Endothelial cell of umbilical vein (primary cell): Measurements from ENCODE around the gene TMEM130. TPM values are rescaled to one million over a fixed set of nuclear protein-coding genes. Genes with fewer than 3 reads are reported as not detected.

Experiments
- BruUV-seq: library from RNA; stranded (reverse); fragments of 400-500 nt; replicated peaks from 2 replicates; lab custom pipeline; 2021; lab: Mats Ljungman, UMichigan
- CTCF ChIA-PET: fragments of 300-600, 350-600 bp; sonication (Branson Sonifier 250); formaldehyde crosslinking; loops from one replicate; lab custom pipeline; 2021; ENCODE audit warnings: antibody characterized with exemption, inconsistent platforms; lab: Charles Lee
- POLR2A ChIA-PET: fragments of 300-600, 350-600 bp; sonication (Branson Sonifier 250); formaldehyde crosslinking; loops from one replicate; lab custom pipeline; 2021; ENCODE audit warnings: antibody characterized with exemption, inconsistent platforms; lab: Charles Lee
- DNase-seq: peaks from one replicate; pipeline ENCODE4 v3.0.0-alpha.2; 2011; ENCODE audit warnings: low read depth, low spot score
- FAIRE-seq: peaks from 2 replicates; lab custom pipeline; 2011; peaks lifted over from hg19 to GRCh38; lab: Jason Lieb, UNC
- H2AFZ ChIP-seq: 2 replicates; pipeline ENCODE4 v1.6.0; 2012; ENCODE audit warnings: low read depth, low read length, control low read depth, inconsistent platforms
- H3K27ac ChIP-seq: 2 replicates; pipeline ENCODE4 v1.5.1; 2011; ENCODE audit warnings: low read depth, mild to moderate bottlenecking, control low read depth, low read length, moderate library complexity; ENCODE audit not compliant: insufficient read depth
- H3K27me3 ChIP-seq, 2 experiments: 2 replicates each; pipeline versions ENCODE4 v1.6.0 to v1.6.1; 2011; ENCODE audit warnings: low read length in 2 of 2, mixed read lengths in 1 of 2; ENCODE audit not compliant: control insufficient read depth in 2 of 2, insufficient read depth in 2 of 2
- H3K36me3 ChIP-seq, 2 experiments: 2 replicates in 1 of 2; 3 replicates in 1 of 2; pipeline ENCODE4 v1.5.1; 2011; ENCODE audit warnings: low read length in 2 of 2, mild to moderate bottlenecking in 1 of 2, moderate library complexity in 1 of 2; ENCODE audit not compliant: control insufficient read depth in 2 of 2, insufficient read depth in 2 of 2; ENCODE audit errors: extremely low read depth in 1 of 2
- H3K4me1 ChIP-seq: 3 replicates; pipeline ENCODE4 v1.5.1; 2011; ENCODE audit warnings: mild to moderate bottlenecking, low read length; ENCODE audit not compliant: control insufficient read depth, insufficient read depth; ENCODE audit errors: extremely low read depth
- H3K4me2 ChIP-seq: 2 replicates; pipeline ENCODE4 v1.6.1; 2011; ENCODE audit warnings: low read length, control low read depth, mixed read lengths; ENCODE audit not compliant: insufficient read depth
- H3K4me3 ChIP-seq, 3 experiments: fragments of 200-600 bp in 1 of 3; sonication (generic), shearing (Covaris generic) in 1 of 3; replicated peaks in 1 of 3; 2 replicates each; pipeline ENCODE4 v1.5.1; 2011 to 2016; ENCODE audit warnings: control low read depth in 3 of 3, low read length in 3 of 3, mild to moderate bottlenecking in 2 of 3, inconsistent platforms in 1 of 3, low read depth in 1 of 3, moderate library complexity in 1 of 3; ENCODE audit not compliant: insufficient read depth in 1 of 3
- H3K79me2 ChIP-seq: 2 replicates; pipeline ENCODE4 v1.6.0; 2012; ENCODE audit warnings: low read length, inconsistent platforms; ENCODE audit not compliant: control insufficient read depth, insufficient read depth
- H3K9ac ChIP-seq: replicated peaks from 2 replicates; pipeline ENCODE3; 2011; ENCODE audit warnings: low read length, control low read depth; ENCODE audit not compliant: insufficient read depth; ENCODE audit errors: extremely low read depth
- H3K9me1 ChIP-seq: replicated peaks from 3 replicates; pipeline ENCODE4 v1.6.0; 2011; ENCODE audit warnings: mild to moderate bottlenecking, low read length; ENCODE audit not compliant: control insufficient read depth, insufficient read depth; ENCODE audit errors: extremely low read depth
- H3K9me3 ChIP-seq: replicated peaks from 2 replicates; pipeline ENCODE4 v1.5.1; 2012; ENCODE audit warnings: low read length, inconsistent platforms; ENCODE audit not compliant: control insufficient read depth, insufficient read depth
- H4K20me1 ChIP-seq: replicated peaks from 2 replicates; pipeline ENCODE3; 2011; ENCODE audit warnings: mild to moderate bottlenecking, low read length; ENCODE audit not compliant: control insufficient read depth, insufficient read depth; ENCODE audit errors: extremely low read depth
- CTCF ChIP-seq, 2 donors: IDR thresholded peaks; 1 replicate in 1 of 2; 2 replicates in 1 of 2; pipeline ENCODE4 v1.5.1; 2011; ENCODE audit warnings: low read length in 2 of 2, mild to moderate bottlenecking in 2 of 2, moderate library complexity in 2 of 2, control low read depth in 1 of 2, inconsistent platforms in 1 of 2, low read depth in 1 of 2; ENCODE audit not compliant: insufficient read depth in 1 of 2; ENCODE audit errors: extremely low read depth in 1 of 2
- EZH2 ChIP-seq: IDR thresholded peaks from 2 replicates; pipeline ENCODE4 v1.6.1; 2012; ENCODE audit warnings: borderline replicate concordance, low read depth, mild to moderate bottlenecking, moderate library complexity, low read length, inconsistent platforms; ENCODE audit not compliant: severe bottlenecking
- FOS ChIP-seq: IDR thresholded peaks from 2 replicates; pipeline ENCODE4 v1.6.1; 2011; ENCODE audit warnings: mild to moderate bottlenecking, low read length, moderate library complexity, borderline replicate concordance; ENCODE audit not compliant: insufficient read depth
- GATA2 ChIP-seq: IDR thresholded peaks from 2 replicates; pipeline ENCODE4 v1.7.0; 2011; ENCODE audit warnings: low read depth, mild to moderate bottlenecking, moderate library complexity, mixed read lengths, low read length; ENCODE audit not compliant: insufficient read length, insufficient read depth
- JUN ChIP-seq: IDR thresholded peaks from 2 replicates; pipeline ENCODE4 v1.6.1; 2011; ENCODE audit warnings: borderline replicate concordance, low read depth; ENCODE audit not compliant: insufficient read length, insufficient read depth
- MAX ChIP-seq: IDR thresholded peaks from 2 replicates; pipeline ENCODE4 v1.6.1; 2011; ENCODE audit not compliant: insufficient read depth, insufficient read length
- MYC ChIP-seq: IDR thresholded peaks from one replicate; pipeline ENCODE4 v1.6.1; 2011; ENCODE audit warnings: mild to moderate bottlenecking, low read depth, low read length
- POLR2A ChIP-seq: IDR thresholded peaks from 2 replicates; pipeline ENCODE4 v1.6.1; 2012; ENCODE audit warnings: low read depth, mild to moderate bottlenecking, control low read depth, low read length
- POLR2AphosphoS5 ChIP-seq: IDR thresholded peaks from 2 replicates; pipeline ENCODE4 v1.6.1; 2012; ENCODE audit warnings: low read depth, mild to moderate bottlenecking, control low read depth, low read length, moderate library complexity; ENCODE audit not compliant: insufficient read depth
- dilution Hi-C: fragments of 300-500 bp; cut with MboI; formaldehyde crosslinking; loops from one replicate; pipeline ENCODE4 v1.15.0; 2019; ENCODE audit warnings: low sequenced_read_pairs; ENCODE audit not compliant: extremely low pct_ligation_motif_present
- intact Hi-C: fragments of 100-400 bp; cut with micrococcal nuclease; formaldehyde crosslinking; loops from one replicate; pipeline ENCODE4 v1.10.0; 2022
- polyA plus RNA-seq, 4 experiments: library from polyadenylated mRNA; depleted of rRNA in 3 of 4; stranded (reverse) in 3 of 4; unstranded in 1 of 4; fragments of >200 nt; gene quantifications; 2 replicates each; pipeline versions ENCODE4 v1.2.1 to v1.2.3, GENCODE V29; 2011 to 2012; ENCODE audit warnings: missing spikeins in 1 of 4
- total RNA-seq: library from RNA; stranded (reverse); gene quantifications from 2 replicates; pipeline ENCODE4 v1.2.3, GENCODE V29; 2021

The TMEM130 gene
- total and polyA plus RNA-seq, 2 donors (not counting 3 experiments of a cell fraction or from before 2014, with no cell fraction given): not detected

GRCh38 chr7:98828368-98828767 is 41.4 kb downstream of the TMEM130 start:
- TF ChIP-seq CTCF (IDR thresholded peaks at IDR 0.05; ENCODE audit: extremely low read depth in 1 of 2, insufficient read depth in 1 of 2, low read depth in 1 of 2, low read length in 2 of 2): no peak
- no peak for TF ChIP-seq MYC
- no peak for TF ChIP-seq MAX
- no peak for TF ChIP-seq JUN
- no peak for TF ChIP-seq POLR2A
- no peak for TF ChIP-seq POLR2AphosphoS5
- no peak for TF ChIP-seq FOS
- TF ChIP-seq EZH2: no peak
- TF ChIP-seq GATA2: no peak
- no peak overlapping the region for H3K4me3 ChIP-seq
- no peak overlapping the region for H3K4me2 ChIP-seq
- H4K20me1 ChIP-seq: no peaks in the 10 kb centered on the region
- H3K27me3 ChIP-seq: no peaks in the 10 kb centered on the region
- no peak overlapping the region for H2AFZ ChIP-seq
- H3K4me1 ChIP-seq: no peaks in the 10 kb centered on the region
- no peaks in the 10 kb centered on the region for H3K9me1 ChIP-seq
- no peak overlapping the region for H3K27ac ChIP-seq
- ChIA-PET CTCF (no interaction called here), POLR2A (no interaction called here)
- DNase-seq (no peak), FAIRE-seq (no peak)
- BruUV-seq: no TSS peak
- intact Hi-C loops (no loop called here), dilution Hi-C loops (no loop called here)
- H3K36me3 ChIP-seq: no peaks in the 10 kb centered on the region
- H3K9ac ChIP-seq: no peak overlapping the region
- no peaks in the 10 kb centered on the region for H3K79me2 ChIP-seq
- H3K9me3 ChIP-seq: no peaks in the 10 kb centered on the region
